ENCODE measurements around the gene PHF21A. TPM values are rescaled to one million over a fixed set of nuclear protein-coding genes. Genes with fewer than 3 reads are reported as not detected.

The PHF21A gene
- total RNA-seq, 2 donors from 2014 or later: 50.3 to 64.3 TPM

- Mint-ChIP-seq H3K27me3 (peaks cover 0 to 7% of the 10 kb centered on the region in 2 donors), H3K9me3 (no peaks in the 10 kb centered on the region), H3K27ac (no peak overlapping the region), H3K4me3 (no peak overlapping the region), H3K4me1 (ENCODE audit: low read depth in 2 of 2) (no peaks in the 10 kb centered on the region), H3K36me3 (no peaks in the 10 kb centered on the region)
- DNase-seq (ENCODE audit: low spot score) (no peak), ATAC-seq (no peak)
Measured at GRCh38 chr11:45892856-45893255, 228.4 kb downstream of the PHF21A start.

GRCh38 chr11:45890886-45891550 lies 230.2 kb downstream of the PHF21A start:
- no peak overlapping the region for H3K4me3 Mint-ChIP-seq
- ATAC-seq: no peak
- no peaks in the 10 kb centered on the region for H3K4me1 Mint-ChIP-seq (ENCODE audit: low read depth in 2 of 2)
- DNase-seq (ENCODE audit: low spot score): no peak
- no peaks in the 10 kb centered on the region for H3K9me3 Mint-ChIP-seq
- H3K27ac Mint-ChIP-seq: no peak overlapping the region
- H3K36me3 Mint-ChIP-seq: no peaks in the 10 kb centered on the region
- peaks cover 0 to 7% of the 10 kb centered on the region in 2 donors for H3K27me3 Mint-ChIP-seq

GRCh38 chr11:45889966-45890365 lies 231.3 kb downstream of the PHF21A start:
- Mint-ChIP-seq H3K27ac (no peak overlapping the region), H3K4me3 (no peak overlapping the region), H3K36me3 (no peaks in the 10 kb centered on the region), H3K27me3 (peaks cover 0 to 4% of the 10 kb centered on the region in 2 donors), H3K4me1 (ENCODE audit: low read depth in 2 of 2) (peaks cover 4% of the 10 kb centered on the region in 2 donors), H3K9me3 (no peaks in the 10 kb centered on the region)
- DNase-seq (ENCODE audit: low spot score) (no peak), ATAC-seq (no peak)

GRCh38 chr11:45889555-45889954 lies 231.7 kb downstream of the PHF21A start:
- H3K9me3 Mint-ChIP-seq: no peaks in the 10 kb centered on the region
- DNase-seq (ENCODE audit: low spot score): no peak
- no peaks in the 10 kb centered on the region for H3K36me3 Mint-ChIP-seq
- H3K27ac Mint-ChIP-seq: no peak overlapping the region
- peaks cover 8% of the 10 kb centered on the region in 2 donors for H3K4me1 Mint-ChIP-seq (ENCODE audit: low read depth in 2 of 2)
- H3K4me3 Mint-ChIP-seq: no peak overlapping the region
- ATAC-seq: no peak
- peaks cover 0 to 5% of the 10 kb centered on the region in 2 donors for H3K27me3 Mint-ChIP-seq

- ATAC-seq (no peak), DNase-seq (ENCODE audit: low spot score) (peak; percentile 48)
- Mint-ChIP-seq H3K9me3 (no peaks in the 10 kb centered on the region), H3K36me3 (no peaks in the 10 kb centered on the region), H3K4me1 (ENCODE audit: low read depth in 2 of 2) (peaks cover 11 to 13% of the 10 kb centered on the region in 2 donors), H3K4me3 (no peak overlapping the region), H3K27me3 (peaks cover 0 to 4% of the 10 kb centered on the region in 2 donors), H3K27ac (no peak overlapping the region)
Measured at GRCh38 chr11:45887587-45887986, 233.7 kb downstream of the PHF21A start.

- H3K4me3 Mint-ChIP-seq: no peak overlapping the region
- no peak overlapping the region for H3K27ac Mint-ChIP-seq
- no peak for ATAC-seq
- H3K36me3 Mint-ChIP-seq: no peaks in the 10 kb centered on the region
- H3K27me3 Mint-ChIP-seq: peaks cover 0 to 4% of the 10 kb centered on the region in 2 donors
- peak; percentile 48 for DNase-seq (ENCODE audit: low spot score)
- peaks cover 11 to 13% of the 10 kb centered on the region in 2 donors for H3K4me1 Mint-ChIP-seq (ENCODE audit: low read depth in 2 of 2)
- H3K9me3 Mint-ChIP-seq: no peaks in the 10 kb centered on the region
Measured at GRCh38 chr11:45886816-45887520, 234.3 kb downstream of the PHF21A start.

GRCh38 chr11:45885921-45886721 lies 235.1 kb downstream of the PHF21A start:
- peak; percentile 55 for DNase-seq (ENCODE audit: low spot score)
- Mint-ChIP-seq H3K4me1 (ENCODE audit: low read depth in 2 of 2) (peaks cover 11 to 13% of the 10 kb centered on the region in 2 donors), H3K4me3 (no peak overlapping the region), H3K27ac (no peak overlapping the region), H3K9me3 (no peaks in the 10 kb centered on the region), H3K27me3 (peaks cover 0 to 4% of the 10 kb centered on the region in 2 donors), H3K36me3 (no peaks in the 10 kb centered on the region)
- ATAC-seq: no peak

DNA sequence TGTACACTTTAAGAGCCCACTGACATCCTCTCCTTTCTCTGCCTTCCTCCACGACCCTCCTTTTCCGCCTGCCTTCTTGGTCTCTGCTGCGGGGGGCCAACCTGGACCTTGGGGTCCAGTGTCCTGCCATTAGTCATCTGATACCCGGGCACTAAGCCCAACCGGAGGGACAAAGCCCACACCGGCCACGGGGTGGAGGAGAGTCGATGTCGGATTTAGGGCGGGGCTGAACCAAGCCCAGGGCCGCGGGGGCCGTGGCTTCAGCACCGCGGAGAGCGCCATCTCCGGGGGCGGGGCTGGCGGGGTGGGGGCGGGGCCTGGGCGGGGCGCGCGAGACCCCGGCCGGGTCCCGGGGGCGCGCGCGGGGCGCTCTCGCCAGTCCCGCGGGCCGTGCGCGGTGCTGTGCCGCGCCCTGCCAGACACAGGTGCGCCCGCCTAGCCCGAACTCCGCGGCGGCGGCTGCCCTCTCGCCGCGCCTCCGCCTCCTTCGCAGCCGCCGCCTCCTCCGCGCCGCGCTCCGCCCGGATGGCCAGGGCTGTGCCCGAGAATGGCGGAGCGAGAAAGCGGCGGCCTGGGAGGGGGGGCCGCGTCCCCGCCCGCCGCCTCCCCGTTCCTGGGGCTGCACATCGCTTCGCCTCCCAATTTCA lies 235.9 kb downstream of the PHF21A start, which contains the start of gene MAPK8IP1:
MAPK8IP1 (plus strand) TSS at position 378 of the 647 bp plus-strand sequence; CDS start at position 548, 170 bp downstream.
- DNase-seq (ENCODE audit: low spot score): peak; percentile 69
- H3K4me1 Mint-ChIP-seq (ENCODE audit: low read depth in 2 of 2): peaks cover 11 to 13% of the 10 kb centered on the region in 2 donors
- ATAC-seq: peak; percentile 87 to 90
- H3K36me3 Mint-ChIP-seq: peaks cover 3% of the 10 kb centered on the region
- no peaks in the 10 kb centered on the region for H3K9me3 Mint-ChIP-seq
- H3K27ac Mint-ChIP-seq: no peak within 1 kb of the TSS
- H3K4me3 Mint-ChIP-seq: peak within 1 kb of the TSS; percentile 63
- peaks cover 0 to 4% of the 10 kb centered on the region in 2 donors for H3K27me3 Mint-ChIP-seq

DNA sequence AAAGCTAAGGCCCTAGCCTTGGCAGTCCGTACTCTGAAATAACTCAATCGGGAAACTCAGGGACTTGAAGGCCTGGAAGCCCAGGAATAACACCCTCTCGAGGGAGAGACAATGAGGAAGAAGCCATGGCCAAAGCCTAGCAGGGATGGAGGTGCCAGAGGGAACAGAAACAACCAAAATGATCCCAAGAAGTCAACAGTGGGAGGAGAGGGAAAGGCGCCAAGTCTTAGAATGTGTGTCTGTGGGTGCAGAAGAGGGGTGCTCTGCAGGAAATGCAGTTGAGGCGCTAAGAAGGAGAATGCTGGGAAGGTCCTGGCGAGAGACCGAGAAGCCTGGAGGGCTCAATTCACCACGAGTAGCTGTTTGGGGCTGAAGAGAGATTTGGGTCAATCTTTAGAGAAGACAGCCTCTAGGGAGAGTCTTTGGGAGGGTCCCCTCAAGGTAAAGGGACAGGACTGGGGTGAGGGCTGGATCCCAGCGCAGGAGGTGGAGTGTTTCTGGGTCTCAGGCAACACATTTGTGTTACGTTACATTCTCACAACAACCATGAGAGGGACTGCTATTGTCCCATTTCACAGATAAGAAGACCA lies 236.6 kb downstream of the PHF21A start:
- peak; percentile 39 for DNase-seq (ENCODE audit: low spot score)
- Mint-ChIP-seq H3K4me3 (peak overlapping the region; percentile 63), H3K27me3 (peaks cover 0 to 4% of the 10 kb centered on the region in 2 donors), H3K27ac (no peak overlapping the region), H3K9me3 (no peaks in the 10 kb centered on the region), H3K4me1 (ENCODE audit: low read depth in 2 of 2) (peaks cover 11 to 13% of the 10 kb centered on the region in 2 donors), H3K36me3 (peaks cover 10% of the 10 kb centered on the region)
- no peak for ATAC-seq

Other genes with a start within 250 kb of the PHF21A start
- 1 to 10 TPM; 2.0 to 3.4 TPM for gene MAPK8IP1, start 235.8 kb downstream of the PHF21A start, total RNA-seq
- gene FREY1, start 214.2 kb downstream of the PHF21A start, total RNA-seq: 1 to 10 TPM; 4.2 to 4.9 TPM
- gene PEX16, start 203.6 kb downstream of the PHF21A start, total RNA-seq: 10 to 100 TPM; 55.3 to 62.8 TPM
- gene LARGE2, start 198.8 kb downstream of the PHF21A start, total RNA-seq: 1 to 10 TPM in 1 of 2 donors, not detected in 1; 2.0 TPM
- gene CREB3L1, start 156.2 kb upstream of the PHF21A start, total RNA-seq: not detected
- gene DGKZ, start 226.0 kb upstream of the PHF21A start, total RNA-seq: 100 to 1,000 TPM; 104 to 207 TPM